Esophagus muscularis mucosa (tissue), 3 donors: ENCODE results near the gene IL23R.

Experiments used
- CTCF ChIP-seq, 3 experiments: fragments of 200-600 bp in 2 of 3; fragments of 450-650 bp in 1 of 3; sonication (generic) in 2 of 3; IDR thresholded peaks; one replicate each; pipeline ENCODE4 v1.5.1; 2017 to 2019; ENCODE audit warnings: antibody characterized with exemption in 3 of 3, mild to moderate bottlenecking in 2 of 3, moderate library complexity in 1 of 3
- POLR2A ChIP-seq: fragments of 450-650 bp; IDR thresholded peaks from one replicate; pipeline ENCODE4 v1.6.1; 2017; ENCODE audit warnings: antibody characterized with exemption, moderate library complexity, mild to moderate bottlenecking, low read depth
- POLR2AphosphoS5 ChIP-seq, 2 donors: sonication (generic); formaldehyde crosslinking; IDR thresholded peaks; one replicate each; pipeline ENCODE4 v1.6.1; 2017; ENCODE audit warnings: antibody characterized with exemption in 2 of 2

DNA sequence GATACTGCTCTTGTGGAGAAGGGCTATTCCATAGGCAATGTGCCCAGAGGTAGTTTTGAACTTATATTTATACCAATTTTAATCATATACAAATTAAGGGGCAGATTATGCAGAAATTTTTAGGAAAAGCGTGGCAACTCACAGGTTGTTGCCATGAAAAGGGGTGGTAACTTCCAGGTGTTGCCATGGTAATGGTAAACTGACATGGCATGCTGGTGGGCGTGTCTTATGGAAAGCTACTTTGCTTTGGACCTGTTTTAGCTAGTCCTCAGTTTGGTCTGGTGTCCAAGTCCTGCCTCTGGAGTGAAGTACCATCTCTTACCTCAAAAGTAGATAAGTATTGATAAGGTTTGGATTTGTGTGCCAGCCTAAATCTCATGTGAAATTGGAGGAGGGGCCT, 7.9 kb upstream of the IL23R start:
- TF ChIP-seq POLR2A, result no peak
- no peak for TF ChIP-seq CTCF (IDR thresholded peaks at IDR 0.05)
- no peak for TF ChIP-seq POLR2AphosphoS5 (IDR thresholded peaks at IDR 0.05)
